ENCODE results near the gene LETM1.

Gene LETM1

GRCh38 chr4:1797298-1797860 lies 58.6 kb downstream of the LETM1 start:
- DNase-seq (ENCODE audit: low read depth in 2 of 3, low spot score in 2 of 3): no peak

- DNase-seq (ENCODE audit: low read depth in 2 of 3, low spot score in 2 of 3): no peak
These were observed 59.3 kb downstream of the LETM1 start for GRCh38 chr4:1796486-1797204.

GRCh38 chr4:1795299-1796195 lies 60.4 kb downstream of the LETM1 start:
- DNase-seq (ENCODE audit: low read depth in 2 of 3, low spot score in 2 of 3): no peak

- no peak for DNase-seq (ENCODE audit: low read depth in 2 of 3, low spot score in 2 of 3)
These were observed 61.1 kb downstream of the LETM1 start for GRCh38 chr4:1794809-1795298.

- no peak for DNase-seq (ENCODE audit: low read depth in 2 of 3, low spot score in 2 of 3)
These were observed 61.8 kb downstream of the LETM1 start for GRCh38 chr4:1793940-1794808.

- no peak for DNase-seq (ENCODE audit: low read depth in 2 of 3, low spot score in 2 of 3)
These were observed 62.5 kb downstream of the LETM1 start for GRCh38 chr4:1793496-1793840.

GRCh38 chr4:1792832-1793495 lies 63.0 kb downstream of the LETM1 start, which contains the start of gene FGFR3:
Gene FGFR3 (plus strand): TSS chr4:1793293. CDS start chr4:1793935, 642 bp downstream.
- no peak for DNase-seq (ENCODE audit: low read depth in 2 of 3, low spot score in 2 of 3)

GRCh38 chr4:1792158-1792831 lies 63.7 kb downstream of the LETM1 start:
- DNase-seq (ENCODE audit: low read depth in 2 of 3, low spot score in 2 of 3): no peak

GRCh38 chr4:1790005-1790404 lies 66.0 kb downstream of the LETM1 start:
- no peak for DNase-seq (ENCODE audit: low read depth in 2 of 3, low spot score in 2 of 3)

GRCh38 chr4:1789552-1789951 lies 66.4 kb downstream of the LETM1 start:
- DNase-seq (ENCODE audit: low read depth in 2 of 3, low spot score in 2 of 3): no peak

GRCh38 chr4:1788254-1788973 lies 67.5 kb downstream of the LETM1 start:
- DNase-seq (ENCODE audit: low read depth in 2 of 3, low spot score in 2 of 3): no peak

GRCh38 chr4:1787411-1788077 lies 68.4 kb downstream of the LETM1 start:
- no peak for DNase-seq (ENCODE audit: low read depth in 2 of 3, low spot score in 2 of 3)

GRCh38 chr4:1786544-1787362 lies 69.2 kb downstream of the LETM1 start:
- no peak for DNase-seq (ENCODE audit: low read depth in 2 of 3, low spot score in 2 of 3)

GRCh38 chr4:1785592-1785991 lies 70.4 kb downstream of the LETM1 start:
- DNase-seq (ENCODE audit: low read depth in 2 of 3, low spot score in 2 of 3): no peak

GRCh38 chr4:1784789-1785591 lies 71.0 kb downstream of the LETM1 start:
- no peak for DNase-seq (ENCODE audit: low read depth in 2 of 3, low spot score in 2 of 3)

- no peak for DNase-seq (ENCODE audit: low read depth in 2 of 3, low spot score in 2 of 3)
These were observed 71.6 kb downstream of the LETM1 start for GRCh38 chr4:1784395-1784788.

GRCh38 chr4:1783970-1784369 lies 72.0 kb downstream of the LETM1 start:
- no peak for DNase-seq (ENCODE audit: low read depth in 2 of 3, low spot score in 2 of 3)
